ENCODE data around the gene FSIP1. TPM values are rescaled to one million over a fixed set of nuclear protein-coding genes. Genes with fewer than 3 reads are reported as not detected.

Gene FSIP1
- total and polyA plus RNA-seq, 9 of the 15 experiments (the other 6 are each of a cell fraction or from before 2014, with no cell fraction given), result 0.07 to 0.51 (median 0.29) TPM

DNA sequence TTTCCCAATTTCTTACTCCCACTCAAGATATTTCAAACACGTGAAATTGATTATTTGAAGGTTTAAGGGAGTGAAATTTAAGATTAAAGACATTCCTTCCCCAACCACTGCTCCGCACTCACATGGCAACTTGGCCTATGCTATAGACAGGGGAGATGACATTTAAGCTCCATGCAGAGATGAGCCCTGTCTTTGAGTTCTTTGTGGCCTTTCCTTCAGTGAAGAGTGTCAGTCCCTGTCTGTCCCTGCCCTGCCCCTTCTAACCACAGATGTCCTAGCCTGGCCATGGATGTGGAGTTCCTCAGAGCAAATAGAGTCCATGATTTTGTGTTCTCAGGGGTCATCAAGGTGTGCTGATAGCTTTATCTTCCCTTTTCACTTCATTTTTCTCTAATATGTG lies 231.2 kb downstream of the FSIP1 start:
- Histone ChIP-seq H3K79me2 (ENCODE audit: control insufficient read depth, insufficient read depth, low read length) (no peaks in the 10 kb centered on the region), H3K4me3 (no peak overlapping the region), H3K4me2 (ENCODE audit: insufficient read depth, low read length) (no peak overlapping the region), H3K4me1 (replicated peaks in 1 of 2; ENCODE audit: control insufficient read depth in 2 of 2, insufficient read depth in 2 of 2, low read length in 2 of 2) (no peaks in the 10 kb centered on the region), H4K20me1 (replicated peaks; ENCODE audit: control insufficient read depth, insufficient read depth, low read length) (no peaks in the 10 kb centered on the region), H3K27me3 (ENCODE audit: control insufficient read depth in 2 of 2, insufficient read depth in 2 of 2, low read length in 2 of 2) (peaks cover 5 to 6% of the 10 kb centered on the region in 2 experiments; a peak in 3 of 5 replicates), H3K36me3 (ENCODE audit: control insufficient read depth, insufficient read depth, low read length) (no peaks in the 10 kb centered on the region), H3K9me1 (ENCODE audit: control insufficient read depth, insufficient read depth, low read length) (no peaks in the 10 kb centered on the region), H3K9ac (ENCODE audit: insufficient read depth in 1 of 2, low read depth in 2 of 2, low read length in 2 of 2) (no peak overlapping the region), H3K27ac (ENCODE audit: extremely low read depth, low read depth, low read length) (no peak overlapping the region), H3K9me3 (replicated peaks; ENCODE audit: control insufficient read depth, insufficient read depth, low read depth, low read length) (no peaks in the 10 kb centered on the region), H2AFZ (ENCODE audit: low read depth, low read length) (no peak overlapping the region)
- in situ Hi-C loops (cut with MboI), result no loop called here
- no peak for FAIRE-seq
- TF ChIP-seq ZNF780A (CRISPR knock-in tag; IDR thresholded peaks at IDR 0.05) (no peak), ZBTB17 (CRISPR knock-in tag; IDR thresholded peaks at IDR 0.05) (no peak), CBFA2T3 (IDR thresholded peaks at IDR 0.05) (no peak)
- ATAC-seq, result no peak
- intact Hi-C loops (cut with micrococcal nuclease), result no loop called here
- no TSS peak for BruUV-seq (replicated peaks)
- no peak for DNase-seq (ENCODE audit: extremely low read depth in 1 of 4, low spot score in 3 of 4)
- WGBS (ENCODE audit: insufficient coverage, low coverage, missing lambda C conversion rate), result 7% methylated on average over 2 of the region's 2 CpGs
- CTCF ChIA-PET (ENCODE audit: low intra/inter-chr PET ratio), result no interaction called here
- POLR2A ChIA-PET, result no interaction called here

Other genes starting within 250 kb of the FSIP1 start
- gene THBS1, start 201.8 kb downstream of the FSIP1 start, total RNA-seq (2014; rRNA removed), result 0.23 and 0.29 TPM in 2 replicates
- gene THBS1, start 201.8 kb downstream of the FSIP1 start, total RNA-seq (2014; rRNA removed; fragmentation: Illumina TruSeq; extraction: Trizol), result 0.40 and 0.51 TPM in 2 replicates
- 0.53 and 0.65 TPM in 2 replicates for gene THBS1, start 201.8 kb downstream of the FSIP1 start, total RNA-seq (2015; rRNA removed; fragmentation: Illumina TruSeq; extraction: Trizol)
- 1.3 and 2.0 TPM in 2 replicates for gene THBS1, start 201.8 kb downstream of the FSIP1 start, total RNA-seq (2021)
- gene THBS1, start 201.8 kb downstream of the FSIP1 start, polyA plus RNA-seq (2011; rRNA removed), result 0.16 and 0.64 TPM in 2 replicates
- gene THBS1, start 201.8 kb downstream of the FSIP1 start, polyA plus RNA-seq (2014; fragmentation: Illumina TruSeq; extraction: Trizol), result 0.12 and 0.40 TPM in 2 replicates
- under 1 TPM; 0.04 to 0.08 TPM for gene THBS1, start 201.8 kb downstream of the FSIP1 start, polyA plus RNA-seq (2014; fragmentation: Nextera tagmentation; extraction: Ambion mirVana)
- gene THBS1, start 201.8 kb downstream of the FSIP1 start, polyA plus RNA-seq (2014; rRNA removed), result 0.07 and 1.0 TPM in 2 replicates
- 1.1 and 1.8 TPM in 2 replicates for gene GPR176, start 137.4 kb upstream of the FSIP1 start, total RNA-seq (2014; rRNA removed)
- 0.76 and 0.86 TPM in 2 replicates for gene GPR176, start 137.4 kb upstream of the FSIP1 start, total RNA-seq (2014; rRNA removed; fragmentation: Illumina TruSeq; extraction: Trizol)
- gene GPR176, start 137.4 kb upstream of the FSIP1 start, total RNA-seq (2015; rRNA removed; fragmentation: Illumina TruSeq; extraction: Trizol), result 0.98 and 1.0 TPM in 2 replicates
- gene GPR176, start 137.4 kb upstream of the FSIP1 start, total RNA-seq (2021), result 1.0 and 1.2 TPM in 2 replicates
- gene GPR176, start 137.4 kb upstream of the FSIP1 start, polyA plus RNA-seq (2011; rRNA removed), result 0.03 and 0.24 TPM in 2 replicates
- gene GPR176, start 137.4 kb upstream of the FSIP1 start, polyA plus RNA-seq (2014; fragmentation: Illumina TruSeq; extraction: Trizol), result 0.73 and 0.74 TPM in 2 replicates
- under 1 TPM; 0.24 to 0.34 TPM for gene GPR176, start 137.4 kb upstream of the FSIP1 start, polyA plus RNA-seq (2014; fragmentation: Nextera tagmentation; extraction: Ambion mirVana)
- gene GPR176, start 137.4 kb upstream of the FSIP1 start, polyA plus RNA-seq (2014; rRNA removed), result 0.81 and 0.94 TPM in 2 replicates
- gene EIF2AK4, start 151.3 kb upstream of the FSIP1 start, total RNA-seq (2014; rRNA removed), result 24.7 and 32.2 TPM in 2 replicates
- 32.9 and 34.8 TPM in 2 replicates for gene EIF2AK4, start 151.3 kb upstream of the FSIP1 start, total RNA-seq (2014; rRNA removed; fragmentation: Illumina TruSeq; extraction: Trizol)
- 34.8 and 35.2 TPM in 2 replicates for gene EIF2AK4, start 151.3 kb upstream of the FSIP1 start, total RNA-seq (2015; rRNA removed; fragmentation: Illumina TruSeq; extraction: Trizol)
- gene EIF2AK4, start 151.3 kb upstream of the FSIP1 start, total RNA-seq (2021), result 28.2 and 28.7 TPM in 2 replicates
- 35.9 and 36.1 TPM in 2 replicates for gene EIF2AK4, start 151.3 kb upstream of the FSIP1 start, polyA plus RNA-seq (2011; rRNA removed)
- 30.5 and 37.3 TPM in 2 replicates for gene EIF2AK4, start 151.3 kb upstream of the FSIP1 start, polyA plus RNA-seq (2014; fragmentation: Illumina TruSeq; extraction: Trizol)
- 10 to 100 TPM; 15.9 to 23.1 TPM for gene EIF2AK4, start 151.3 kb upstream of the FSIP1 start, polyA plus RNA-seq (2014; fragmentation: Nextera tagmentation; extraction: Ambion mirVana)
- gene EIF2AK4, start 151.3 kb upstream of the FSIP1 start, polyA plus RNA-seq (2014; rRNA removed), result 28.5 and 29.9 TPM in 2 replicates

All from K562 (cell line).